K562 (cell line): ENCODE measurements around the gene DPYSL4. TPM values are rescaled to one million over a fixed set of nuclear protein-coding genes. Genes with fewer than 3 reads are reported as not detected.

Experiments
- CHCHD3 ChIP-seq: fragments of 250-450 bp; sonication (Bioruptor Pico); IDR thresholded peaks from 2 replicates; pipeline ENCODE4 v2.1.2; 2022; ENCODE audit warnings: mild to moderate bottlenecking
- KLF13 ChIP-seq: fragments of 450-650 bp; IDR thresholded peaks from 2 replicates; pipeline ENCODE4 v1.6.1; 2016; ENCODE audit warnings: missing genetic modification characterization, low read depth, mild to moderate bottlenecking, missing compliant biosample characterization, moderate library complexity, borderline replicate concordance
- SRSF9 ChIP-seq: fragments of 200-400 bp; formaldehyde crosslinking; IDR thresholded peaks from 2 replicates; pipeline ENCODE4 v1.6.1; 2017; ENCODE audit warnings: low read depth, low read length, borderline replicate concordance
- STAG1 ChIP-seq: sonication (generic); formaldehyde crosslinking; IDR thresholded peaks from 2 replicates; pipeline ENCODE4 v1.5.0; 2020; ENCODE audit warnings: missing genetic modification reagents, borderline replicate concordance
- ZNF143 ChIP-seq: sonication (generic); formaldehyde crosslinking; IDR thresholded peaks from 2 replicates; pipeline ENCODE4 v1.9.0; 2022; ENCODE audit warnings: mild to moderate bottlenecking, missing genetic modification reagents
- ZNF407 ChIP-seq: fragments of 450-650 bp; IDR thresholded peaks from 2 replicates; pipeline ENCODE4 v1.6.1; 2016; ENCODE audit warnings: low read depth
- polyA plus RNA-seq, 8 experiments: library from polyadenylated mRNA; depleted of rRNA in 4 of 8; stranded (reverse) in 5 of 8; unstranded in 3 of 8; fragments of >200 nt; fragmentation: Nextera tagmentation in 2 of 8; fragmentation: Illumina TruSeq in 1 of 8; extraction: Ambion mirVana in 2 of 8; extraction: Trizol in 1 of 8; gene quantifications; 2 replicates each; pipeline versions ENCODE4 v1.2.1 to v1.2.3, GENCODE V29; 2011 to 2014; ENCODE audit warnings: inconsistent platforms in 1 of 8, missing spikeins in 1 of 8
- total RNA-seq, 7 experiments: library from RNA; depleted of rRNA in 6 of 7; stranded (reverse); fragments of >200 nt in 6 of 7; fragmentation: Illumina TruSeq in 2 of 7; extraction: Trizol in 2 of 7; gene quantifications; 2 replicates each; pipeline versions ENCODE4 v1.2.1 to v1.2.3, GENCODE V29; 2011 to 2021; ENCODE audit warnings: low replicate concordance in 1 of 7

Gene DPYSL4
- total and polyA plus RNA-seq, 9 of the 15 experiments (the other 6 are each of a cell fraction or from before 2014, with no cell fraction given) = 0.03 TPM; not detected in 8

- TF ChIP-seq ZNF407 = no peak
- TF ChIP-seq CHCHD3 (CRISPR knock-in tag) = no peak
- no peak for TF ChIP-seq STAG1 (CRISPR knock-in tag)
- no peak for TF ChIP-seq ZNF143
- no peak for TF ChIP-seq KLF13 (tag)
- TF ChIP-seq SRSF9 = no peak
These were observed 12.5 kb upstream of the DPYSL4 start (continued) for GRCh38 chr10:132174237-132174636.
